ENCODE results near the gene AGMAT.

Gene AGMAT

GRCh38 chr1:15577691-15578090, 7.2 kb downstream of the AGMAT start:
- no peak for TF ChIP-seq Cebpa-rat (IDR thresholded peaks at IDR 0.05)
- peaks cover 0 to 20% (median 7%) of the 10 kb centered on the region in 11 experiments; a peak in 6 of 22 replicates for H3K36me3 ChIP-seq
- H3K27me3 ChIP-seq, result no peaks in the 10 kb centered on the region
- H3K4me3 ChIP-seq, result no peak overlapping the region
- no peaks in the 10 kb centered on the region for H3K9me3 ChIP-seq (replicated peaks in 1 of 11)
- peaks cover 27 to 59% (median 43%) of the 10 kb centered on the region in 10 experiments for H3K4me1 ChIP-seq
- peak overlapping the region in 3 of 11 experiments; percentile 23 to 29 (median 28); a peak in 3 of 22 replicates for H3K9ac ChIP-seq
- H3K27ac ChIP-seq, result peak overlapping the region in 8 of 11 experiments; percentile 14 to 57 (median 39); a peak in 14 of 22 replicates
- H3K4me2 ChIP-seq, result peak overlapping the region in 10 of 11 experiments; percentile 6 to 89 (median 40); a peak in 14 of 22 replicates
- no peaks in the 10 kb centered on the region for H4K20me1 ChIP-seq

- Histone ChIP-seq H3K9ac (no peak overlapping the region), H3K27ac (0 out of 22 replicates have a peak overlapping the region, but pooled peaks of 1 of the 11 experiments have one; percentile 22), H3K4me2 (no peak overlapping the region), H3K4me3 (no peak overlapping the region), H4K20me1 (no peaks in the 10 kb centered on the region), H3K36me3 (peaks cover 0 to 23% (median 7%) of the 10 kb centered on the region in 11 experiments; a peak in 7 of 22 replicates), H3K4me1 (peaks cover 45 to 75% (median 64%) of the 10 kb centered on the region in 10 experiments), H3K9me3 (replicated peaks in 1 of 11) (no peaks in the 10 kb centered on the region), H3K27me3 (no peaks in the 10 kb centered on the region)
- TF ChIP-seq Cebpa-rat (IDR thresholded peaks at IDR 0.05), result no peak
Observed at GRCh38 chr1:15575549-15576150, 9.2 kb downstream of the AGMAT start.

GRCh38 chr1:15574741-15575140, 10.1 kb downstream of the AGMAT start:
- H3K9ac ChIP-seq, result no peak overlapping the region
- H3K27ac ChIP-seq, result peak overlapping the region in 2 of 11 experiments; percentile 22 to 86; a peak in 2 of 22 replicates
- H3K4me3 ChIP-seq, result no peak overlapping the region
- H3K9me3 ChIP-seq (replicated peaks in 1 of 11), result no peaks in the 10 kb centered on the region
- TF ChIP-seq Cebpa-rat (IDR thresholded peaks at IDR 0.05), result no peak
- H3K4me2 ChIP-seq, result no peak overlapping the region
- peaks cover 51 to 75% (median 65%) of the 10 kb centered on the region in 10 experiments for H3K4me1 ChIP-seq
- peaks cover 0 to 32% (median 12%) of the 10 kb centered on the region in 11 experiments; a peak in 17 of 22 replicates for H3K36me3 ChIP-seq
- H3K27me3 ChIP-seq, result no peaks in the 10 kb centered on the region
- no peaks in the 10 kb centered on the region for H4K20me1 ChIP-seq

GRCh38 chr1:15573477-15573876, 11.4 kb downstream of the AGMAT start:
- Histone ChIP-seq H3K27me3 (no peaks in the 10 kb centered on the region), H4K20me1 (no peaks in the 10 kb centered on the region), H3K9ac (peak overlapping the region in 4 of 11 experiments; percentile 1 to 39 (median 27); a peak in 5 of 22 replicates), H3K36me3 (peaks cover 4 to 45% (median 25%) of the 10 kb centered on the region in 11 experiments), H3K9me3 (replicated peaks in 1 of 11) (no peaks in the 10 kb centered on the region), H3K4me2 (peak overlapping the region in 10 of 11 experiments; percentile 46 to 80 (median 66); a peak in 18 of 22 replicates), H3K27ac (peak overlapping the region; percentile 7 to 89 (median 80); a peak in 17 of 22 replicates), H3K4me3 (no peak overlapping the region), H3K4me1 (peaks cover 42 to 75% (median 53%) of the 10 kb centered on the region in 10 experiments)
- TF ChIP-seq Cebpa-rat (IDR thresholded peaks at IDR 0.05), result no peak

GRCh38 chr1:15571266-15571665, 13.6 kb downstream of the AGMAT start:
- TF ChIP-seq Cebpa-rat (IDR thresholded peaks at IDR 0.05), result no peak
- Histone ChIP-seq H3K36me3 (peaks cover 26 to 67% (median 47%) of the 10 kb centered on the region in 11 experiments), H3K9me3 (replicated peaks in 1 of 11) (no peaks in the 10 kb centered on the region), H3K4me1 (peaks cover 33 to 58% (median 41%) of the 10 kb centered on the region in 10 experiments), H3K4me3 (no peak overlapping the region; a peak in 1 of 20 replicates), H3K4me2 (peak overlapping the region; percentile 46 to 80 (median 62)), H3K9ac (peak overlapping the region in 10 of 11 experiments; percentile 45 to 75 (median 64); a peak in 14 of 22 replicates), H3K27ac (peak overlapping the region; percentile 22 to 89 (median 80); a peak in 21 of 22 replicates), H3K27me3 (no peaks in the 10 kb centered on the region), H4K20me1 (no peaks in the 10 kb centered on the region)

GRCh38 chr1:15570861-15571260, 14.0 kb downstream of the AGMAT start:
- Histone ChIP-seq H3K36me3 (peaks cover 30 to 67% (median 51%) of the 10 kb centered on the region in 11 experiments), H3K9ac (peak overlapping the region in 3 of 11 experiments; percentile 57 to 75 (median 73); a peak in 6 of 22 replicates), H3K4me2 (peak overlapping the region; percentile 46 to 80 (median 62)), H3K27ac (peak overlapping the region in 10 of 11 experiments; percentile 73 to 89 (median 81); a peak in 20 of 22 replicates), H3K27me3 (no peaks in the 10 kb centered on the region), H4K20me1 (no peaks in the 10 kb centered on the region), H3K4me1 (peaks cover 33 to 58% (median 41%) of the 10 kb centered on the region in 10 experiments), H3K9me3 (replicated peaks in 1 of 11) (no peaks in the 10 kb centered on the region), H3K4me3 (no peak overlapping the region)
- peak in 2 of 11 experiments; percentile 19 to 50; a peak in 2 of 22 replicates for TF ChIP-seq Cebpa-rat (IDR thresholded peaks at IDR 0.05)

- H3K4me1 ChIP-seq, result peaks cover 31 to 67% (median 43%) of the 10 kb centered on the region in 10 experiments
- TF ChIP-seq Cebpa-rat (IDR thresholded peaks at IDR 0.05), result no peak
- no peaks in the 10 kb centered on the region for H4K20me1 ChIP-seq
- H3K27me3 ChIP-seq, result no peaks in the 10 kb centered on the region
- peaks cover 46 to 74% (median 66%) of the 10 kb centered on the region in 11 experiments for H3K36me3 ChIP-seq
- no peak overlapping the region for H3K4me3 ChIP-seq
- H3K27ac ChIP-seq, result peak overlapping the region in 3 of 11 experiments; percentile 16 to 88 (median 86); a peak in 3 of 22 replicates
- no peaks in the 10 kb centered on the region for H3K9me3 ChIP-seq (replicated peaks in 1 of 11)
- H3K4me2 ChIP-seq, result 0 out of 22 replicates have a peak overlapping the region, but pooled peaks of 1 of the 11 experiments have one; percentile 25
- no peak overlapping the region for H3K9ac ChIP-seq
Observed at GRCh38 chr1:15568387-15569073, 16.3 kb downstream of the AGMAT start.

GRCh38 chr1:15559189-15559810, 25.6 kb downstream of the AGMAT start:
- Histone ChIP-seq H3K27ac (no peak overlapping the region), H3K27me3 (no peaks in the 10 kb centered on the region), H3K4me2 (no peak overlapping the region), H3K36me3 (peaks cover 47 to 62% (median 53%) of the 10 kb centered on the region in 11 experiments), H3K9me3 (replicated peaks in 1 of 11) (no peaks in the 10 kb centered on the region), H3K4me3 (no peak overlapping the region), H4K20me1 (no peaks in the 10 kb centered on the region), H3K9ac (no peak overlapping the region), H3K4me1 (peaks cover 0 to 23% (median 6%) of the 10 kb centered on the region in 10 experiments; a peak in 10 of 20 replicates)
- TF ChIP-seq Cebpa-rat (IDR thresholded peaks at IDR 0.05), result no peak

Data from BLaER1 treated with 17β-estradiol and CSF1 and Interleukin-3, amounts not matched to agents 10 nM and 100 nM (cell line).